ENCODE results near the gene SIGLEC15. TPM values are rescaled to one million over a fixed set of nuclear protein-coding genes. Genes with fewer than 3 reads are reported as not detected.

SIGLEC15 gene
- total and polyA plus RNA-seq, 4 donors, result 0.10 to 0.47 (median 0.11) TPM; not detected in 1

- H3K4me1 ChIP-seq (ENCODE audit: control insufficient read depth, insufficient read depth, low read length), result no peaks in the 10 kb centered on the region
- no CpG with 5 or more reads among the region's 2 CpGs for WGBS (ENCODE audit: insufficient coverage)
- H3K27me3 ChIP-seq (ENCODE audit: control insufficient read depth, insufficient read depth, low read length), result no peaks in the 10 kb centered on the region
- H3K9me3 ChIP-seq (ENCODE audit: control insufficient read depth, insufficient read depth, low read length), result no peaks in the 10 kb centered on the region
- DNase-seq (ENCODE audit: low read depth in 4 of 6, low spot score in 6 of 6), result no peak
- H3K4me3 ChIP-seq (ENCODE audit: low read depth, low read length), result no peak overlapping the region
- H3K36me3 ChIP-seq (ENCODE audit: control insufficient read depth, insufficient read depth, low read length), result peaks cover 15% of the 10 kb centered on the region
- H3K27ac ChIP-seq (ENCODE audit: low read depth, low read length), result no peak overlapping the region
Observed at GRCh38 chr18:45891806-45892205, 66.3 kb downstream of the SIGLEC15 start.

Small RNA genes within 50 kb of the gene (small RNA-seq; reads per million reads assigned to genes)
- gene AC087685.1 (ENCODE audit: low replicate concordance), result not detected

Other genes starting within 250 kb of the SIGLEC15 start
- gene SLC14A2, start 210.2 kb upstream of the SIGLEC15 start, total RNA-seq, result under 1 TPM; 0.10 to 0.17 TPM
- under 1 TPM; 0.08 to 0.56 TPM for gene SLC14A2, start 210.2 kb upstream of the SIGLEC15 start, polyA plus RNA-seq (ENCODE audit: insufficient read length in 2 of 2)
- gene SLC14A1, start 101.5 kb upstream of the SIGLEC15 start, total RNA-seq, result 10 to 100 TPM in 1 of 2 donors, 1 to 10 TPM in 1; 2.0 to 19.4 TPM
- 1 to 10 TPM; 1.1 to 1.2 TPM for gene SLC14A1, start 101.5 kb upstream of the SIGLEC15 start, polyA plus RNA-seq (ENCODE audit: insufficient read length in 2 of 2)
- gene EPG5, start 141.7 kb downstream of the SIGLEC15 start, total RNA-seq, result 10 to 100 TPM; 24.9 to 28.9 TPM
- gene EPG5, start 141.7 kb downstream of the SIGLEC15 start, polyA plus RNA-seq (ENCODE audit: insufficient read length in 2 of 2), result 10 to 100 TPM; 14.1 to 20.0 TPM
- 1 to 10 TPM; 4.5 to 8.8 TPM for gene PSTPIP2, start 246.6 kb downstream of the SIGLEC15 start, total RNA-seq
- gene PSTPIP2, start 246.6 kb downstream of the SIGLEC15 start, polyA plus RNA-seq (ENCODE audit: insufficient read length in 2 of 2), result 1 to 10 TPM; 2.2 to 4.0 TPM

Measured in spinal cord (tissue), 10 donors.